RPMI8226 (cell line): ENCODE data around the gene SPTSSB.

Experiments used
- DNase-seq: peaks from one replicate; pipeline ENCODE4 v3.0.0-alpha.2; 2015

Gene SPTSSB

DNA sequence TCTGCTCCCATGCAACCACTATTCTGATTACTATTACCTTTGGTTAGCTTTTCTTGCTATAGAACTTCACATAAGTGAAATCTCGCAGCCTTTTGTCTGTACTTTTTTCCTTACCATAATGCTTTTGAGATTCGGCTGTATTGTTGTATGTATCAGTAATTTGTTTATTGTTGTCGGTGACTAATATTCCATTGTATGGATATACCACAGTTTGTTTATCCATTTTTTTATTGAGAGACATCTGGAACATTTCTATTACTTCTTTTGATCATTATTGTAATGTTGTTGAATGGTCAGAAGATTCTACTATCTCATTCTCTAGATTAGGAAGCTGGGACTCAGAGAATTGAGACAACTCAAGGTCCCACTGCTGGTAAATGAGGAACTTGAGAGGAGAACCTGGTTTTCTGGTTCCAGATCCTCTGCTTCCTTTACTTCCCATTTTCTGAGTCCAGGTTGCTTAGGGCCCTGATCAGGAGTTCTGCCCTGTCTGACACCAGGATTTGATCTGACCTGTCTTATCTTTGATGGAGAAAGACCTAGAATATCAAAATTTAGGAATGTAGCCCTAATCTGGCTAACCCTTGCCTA lies 18.2 kb upstream of the SPTSSB start:
- DNase-seq: no peak

GRCh38 chr3:161388855-161389254 lies 17.5 kb upstream of the SPTSSB start:
- DNase-seq: no peak

GRCh38 chr3:161386991-161387770 lies 15.9 kb upstream of the SPTSSB start:
- DNase-seq: no peak

- no peak for DNase-seq
Measured at GRCh38 chr3:161372321-161373260, 1.3 kb upstream of the SPTSSB start.

GRCh38 chr3:161369531-161369930 lies 1.8 kb downstream of the SPTSSB start:
- DNase-seq: no peak

DNA sequence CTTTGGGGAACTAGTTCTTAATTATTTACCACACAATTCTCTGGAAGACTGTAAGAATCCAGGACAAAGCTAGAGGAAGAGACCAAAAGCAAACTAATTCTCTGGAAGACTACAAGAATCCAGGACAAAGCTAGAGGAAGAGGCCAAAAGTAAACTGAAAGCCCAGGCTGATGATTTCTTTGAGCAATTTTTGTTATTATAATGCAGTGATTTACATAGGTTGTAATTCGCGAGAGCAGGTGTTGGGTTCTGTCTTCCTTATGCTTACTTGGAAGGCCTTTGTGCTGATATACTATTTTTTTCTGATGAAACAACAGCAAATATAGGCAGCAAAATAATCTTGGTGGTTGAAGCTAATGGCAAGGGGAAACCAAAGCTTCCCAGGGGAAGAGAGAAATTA lies 5.2 kb downstream of the SPTSSB start:
- no peak for DNase-seq

- no peak for DNase-seq
Measured at GRCh38 chr3:161358488-161358887, 12.8 kb downstream of the SPTSSB start.

- DNase-seq: no peak
Measured at GRCh38 chr3:161356287-161356686, 15.0 kb downstream of the SPTSSB start.

- no peak for DNase-seq
Measured at GRCh38 chr3:161355508-161355907, 15.8 kb downstream of the SPTSSB start.

GRCh38 chr3:161354554-161354953 lies 16.8 kb downstream of the SPTSSB start:
- DNase-seq: no peak

- no peak for DNase-seq
Measured at GRCh38 chr3:161351330-161351729, 20.0 kb downstream of the SPTSSB start.

- no peak for DNase-seq
Measured at GRCh38 chr3:161350916-161351315, 20.4 kb downstream of the SPTSSB start.

- DNase-seq: no peak
Measured at GRCh38 chr3:161349529-161350312, 21.6 kb downstream of the SPTSSB start.

DNA sequence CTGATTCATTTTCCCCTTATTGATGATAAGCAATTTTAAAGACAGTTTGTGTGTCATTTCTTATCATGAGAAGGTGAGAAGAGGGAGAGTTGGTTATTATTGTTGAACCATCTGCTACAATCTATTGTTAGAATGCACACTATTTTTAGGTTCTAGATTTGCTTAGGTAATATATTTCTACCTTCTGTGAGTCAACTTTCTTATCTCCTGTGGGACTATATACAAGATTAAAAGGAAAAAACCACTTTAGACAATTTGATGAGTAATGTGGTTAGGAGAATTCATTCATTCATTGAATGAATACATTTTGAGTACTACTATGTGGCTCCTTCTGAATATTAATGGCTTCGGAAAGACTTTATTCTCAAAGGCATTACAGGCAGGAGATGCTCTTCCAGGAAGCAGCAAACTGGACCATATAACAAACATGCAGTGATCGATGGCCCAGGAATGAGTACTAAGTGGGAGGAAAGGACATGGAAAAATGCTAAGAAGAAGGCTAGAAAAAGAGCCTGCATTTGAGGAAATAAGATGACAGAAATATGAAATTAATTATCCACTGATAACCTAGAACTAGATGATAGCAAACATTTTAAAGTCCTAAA lies 22.4 kb downstream of the SPTSSB start:
- no peak for DNase-seq

DNA sequence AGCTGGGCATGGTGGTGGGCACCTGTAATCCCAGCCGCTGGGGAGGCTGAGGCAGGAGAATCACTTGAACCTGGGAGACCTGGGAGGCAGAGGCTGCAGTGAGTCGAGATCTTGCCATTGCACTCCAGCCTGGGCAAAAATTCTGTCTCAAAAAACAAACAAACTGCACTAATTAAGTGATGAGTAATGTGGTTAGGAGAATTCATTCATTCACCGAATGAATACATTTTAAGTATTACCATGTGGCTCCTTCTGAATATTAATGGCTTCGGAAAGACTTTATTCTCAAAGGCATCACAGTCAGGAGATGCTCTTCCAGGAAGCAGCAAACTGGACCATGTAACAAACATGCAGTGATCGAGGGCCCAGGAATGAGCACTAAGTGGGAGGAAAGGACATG lies 23.6 kb downstream of the SPTSSB start:
- no peak for DNase-seq

GRCh38 chr3:161345023-161345422 lies 26.3 kb downstream of the SPTSSB start:
- no peak for DNase-seq

DNA sequence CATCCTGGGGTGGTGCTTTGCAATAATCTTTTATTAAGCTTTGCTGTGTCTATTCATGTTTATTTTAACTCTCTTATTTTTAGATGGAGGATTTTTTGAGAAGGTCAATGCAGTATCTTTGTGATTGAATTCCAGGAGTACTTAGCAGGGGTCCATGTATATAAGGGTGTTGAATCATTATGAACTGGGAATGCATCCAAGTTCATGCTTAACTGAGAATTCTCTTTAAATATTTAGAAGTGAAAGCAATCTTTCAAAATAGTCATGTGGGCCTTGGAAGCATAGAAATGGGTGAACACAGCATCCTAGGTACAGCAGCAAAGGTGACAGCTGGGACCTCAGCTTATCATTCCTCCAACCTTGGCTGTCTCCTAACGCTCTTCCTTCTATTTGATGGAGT lies 27.3 kb downstream of the SPTSSB start:
- no peak for DNase-seq

DNA sequence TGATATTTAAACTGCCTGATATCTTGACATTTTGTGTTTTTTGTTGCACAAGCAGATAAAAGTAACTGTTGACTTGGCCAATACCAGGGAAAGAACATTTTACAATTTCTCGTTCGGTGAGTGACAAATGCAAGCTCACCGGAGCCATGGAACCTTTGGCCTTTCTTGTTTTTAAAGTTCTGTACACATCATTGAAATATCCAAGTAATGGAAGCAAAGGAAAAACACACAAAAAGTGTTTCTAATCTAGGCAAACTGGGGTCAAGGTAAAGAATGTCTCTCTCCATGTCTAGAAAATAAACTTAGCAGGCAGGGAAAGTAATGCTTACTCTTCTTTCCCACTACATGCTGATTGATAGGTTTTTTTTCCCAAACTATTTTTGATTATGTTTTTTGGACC lies 27.8 kb downstream of the SPTSSB start:
- no peak for DNase-seq

GRCh38 chr3:161342629-161343028 lies 28.7 kb downstream of the SPTSSB start:
- no peak for DNase-seq

GRCh38 chr3:161339517-161340500 lies 31.5 kb downstream of the SPTSSB start:
- DNase-seq: no peak

- no peak for DNase-seq
Measured at GRCh38 chr3:161337311-161337710, 34.0 kb downstream of the SPTSSB start.
